RWPE1 (cell line): ENCODE data around the gene PIP5K1C.

Source experiments
- CTCF ChIA-PET: fragments of 350-600 bp; sonication (Branson Sonifier 250); formaldehyde crosslinking; extraction: SDS; loops from one replicate; lab custom pipeline; 2021; lab: Yijun Ruan, JAX
- POLR2A ChIA-PET: fragments of 400-600 bp; formaldehyde crosslinking; extraction: SDS; loops from one replicate; lab custom pipeline; 2020; ENCODE audit warnings: antibody characterized with exemption; ENCODE audit not compliant: low non-redundant PET; lab: Yijun Ruan, JAX
- DNase-seq: peaks from one replicate; pipeline ENCODE4 v3.0.0; 2012; ENCODE audit warnings: low spot score
- H3K27ac ChIP-seq: fragments of 450-650 bp; 2 replicates; pipeline ENCODE4 v1.5.1; 2017
- CTCF ChIP-seq: fragments of 450-650 bp; conservative IDR thresholded peaks from 2 replicates; pipeline ENCODE4 v1.5.1; 2017; ENCODE audit warnings: low read depth, mild to moderate bottlenecking

The PIP5K1C gene

GRCh38 chr19:3691726-3692125, 8.5 kb downstream of the PIP5K1C start:
- no peak for TF ChIP-seq CTCF
- POLR2A ChIA-PET = no interaction called here
- CTCF ChIA-PET = interaction anchor here (0.8 kb wide), 1 partner anchor 8 kb away, joined by 4 read pairs; the partner anchor contains the start of gene PIP5K1C
- H3K27ac ChIP-seq = no peak overlapping the region
- no peak for DNase-seq

- ChIA-PET POLR2A (no interaction called here), CTCF (interaction anchor here (1.3 kb wide), 1 partner anchor 8 kb away, joined by 8 read pairs; the partner anchor contains the start of gene PIP5K1C)
- TF ChIP-seq CTCF = no peak
- no peak for DNase-seq
- H3K27ac ChIP-seq = no peak overlapping the region
These were observed 8.9 kb downstream of the PIP5K1C start for GRCh38 chr19:3691372-3691716.

GRCh38 chr19:3690551-3691371, 9.5 kb downstream of the PIP5K1C start:
- no peak for DNase-seq
- no peak for TF ChIP-seq CTCF
- H3K27ac ChIP-seq = no peak overlapping the region
- ChIA-PET CTCF (interaction anchor here (0.7 to 1.3 kb wide), 3 partner anchors 9 to 272 kb away, joined by 3 to 8 read pairs (median 4); partner anchors contain the start of gene PIP5K1C), POLR2A (no interaction called here)

- peak overlapping the region; percentile 44 for H3K27ac ChIP-seq
- ChIA-PET POLR2A (interaction anchor here (0.6 kb wide), 1 partner anchor 1831 kb away, joined by 3 read pairs; no protein-coding TSS in a partner anchor), CTCF (interaction anchor here (0.6 kb wide), 1 partner anchor 1099 kb away, joined by 3 read pairs; no protein-coding TSS in a partner anchor)
- no peak for DNase-seq
- no peak for TF ChIP-seq CTCF
These were observed 12.2 kb downstream of the PIP5K1C start for GRCh38 chr19:3687774-3688706.

- CTCF ChIA-PET = no interaction called here
- H3K27ac ChIP-seq = peak overlapping the region; percentile 44
- POLR2A ChIA-PET = interaction anchor here (0.6 kb wide), 1 partner anchor 33 kb away, joined by 4 read pairs; no protein-coding TSS in a partner anchor
- no peak for TF ChIP-seq CTCF
- DNase-seq = no peak
These were observed 12.9 kb downstream of the PIP5K1C start for GRCh38 chr19:3687393-3687773.

GRCh38 chr19:3684817-3685410, 15.4 kb downstream of the PIP5K1C start:
- H3K27ac ChIP-seq = no peak overlapping the region
- ChIA-PET POLR2A (no interaction called here), CTCF (no interaction called here)
- no peak for DNase-seq
- no peak for TF ChIP-seq CTCF
